GM23338 (cell line): ENCODE measurements around the gene CFAP100. TPM values are rescaled to one million over a fixed set of nuclear protein-coding genes. Genes with fewer than 3 reads are reported as not detected.

ENCODE experiments used
- ATAC-seq: fragments of 200-7000 bp; cut with Tn5 transposase; 3 replicates; pipeline ENCODE4 v1.9.1; 2020
- DNase-seq: peaks from one replicate; pipeline ENCODE4 v3.0.0-alpha.2; 2015; ENCODE audit warnings: low spot score
- H2AFZ ChIP-seq: fragments of 200-600 bp; sonication (generic); 2 replicates; pipeline ENCODE4 v1.8.0; 2016; ENCODE audit warnings: antibody characterized with exemption, mild to moderate bottlenecking, moderate library complexity
- H3F3A ChIP-seq: fragments of 200-600 bp; sonication (generic); replicated peaks from 2 replicates; pipeline ENCODE4 v1.8.0; 2017; ENCODE audit warnings: antibody characterized with exemption, mixed run types, low read depth
- H3K27ac ChIP-seq: fragments of 200-600 bp; sonication (generic); 2 replicates; pipeline ENCODE4 v1.6.1; 2016; ENCODE audit warnings: low read depth
- H3K27me3 ChIP-seq: fragments of 200-600 bp; sonication (generic); 2 replicates; pipeline ENCODE4 v1.8.0; 2016; ENCODE audit warnings: mild to moderate bottlenecking, mixed run types, moderate library complexity; ENCODE audit not compliant: insufficient read depth
- H3K36me3 ChIP-seq: fragments of 200-600 bp; sonication (generic); 2 replicates; pipeline ENCODE4 v1.8.0; 2016; ENCODE audit warnings: mild to moderate bottlenecking; ENCODE audit not compliant: insufficient read depth
- H3K4me1 ChIP-seq: fragments of 200-600 bp; sonication (generic); 2 replicates; pipeline ENCODE4 v1.8.0; 2016; ENCODE audit warnings: mild to moderate bottlenecking, moderate library complexity; ENCODE audit not compliant: insufficient read depth
- H3K4me2 ChIP-seq: fragments of 200-600 bp; sonication (generic); 2 replicates; pipeline ENCODE4 v1.7.1; 2017; ENCODE audit warnings: mixed run types
- H3K4me3 ChIP-seq: fragments of 200-600 bp; sonication (generic); 2 replicates; pipeline ENCODE4 v1.6.1; 2016; ENCODE audit warnings: mixed run types
- H3K79me2 ChIP-seq: fragments of 200-600 bp; sonication (generic); replicated peaks from 2 replicates; pipeline ENCODE4 v1.8.0; 2017; ENCODE audit warnings: mild to moderate bottlenecking; ENCODE audit not compliant: insufficient read depth
- H3K9me2 ChIP-seq: fragments of 200-600 bp; sonication (generic); 2 replicates; pipeline ENCODE4 v1.8.0; 2017; ENCODE audit not compliant: insufficient read depth
- H4K20me1 ChIP-seq: fragments of 200-600 bp; sonication (generic); replicated peaks from 2 replicates; pipeline ENCODE4 v1.8.0; 2017; ENCODE audit warnings: mild to moderate bottlenecking; ENCODE audit not compliant: insufficient read depth
- H3K27ac Mint-ChIP-seq: 2 replicates; pipeline ENCODE4 v1.8.0; 2020; ENCODE audit warnings: inconsistent platforms, mild to moderate bottlenecking, moderate library complexity, mixed read lengths
- H3K27me3 Mint-ChIP-seq: 3 replicates; pipeline ENCODE4 v1.8.0; 2022; ENCODE audit warnings: low read depth, mild to moderate bottlenecking, moderate library complexity, mixed read lengths, inconsistent platforms; ENCODE audit not compliant: insufficient read depth, poor library complexity
- H3K36me3 Mint-ChIP-seq: 3 replicates; pipeline ENCODE4 v1.8.0; 2021; ENCODE audit warnings: low read depth, mild to moderate bottlenecking, inconsistent platforms, moderate library complexity, mixed read lengths
- H3K4me1 Mint-ChIP-seq: 3 replicates; pipeline ENCODE4 v1.8.0; 2020; ENCODE audit warnings: mild to moderate bottlenecking, inconsistent platforms, mixed read lengths
- H3K4me3 Mint-ChIP-seq: 3 replicates; pipeline ENCODE4 v1.8.0; 2021; ENCODE audit warnings: moderate library complexity, mild to moderate bottlenecking, inconsistent platforms, mixed read lengths
- H3K9me3 Mint-ChIP-seq: 3 replicates; pipeline ENCODE4 v1.8.0; 2020; ENCODE audit warnings: moderate library complexity, mild to moderate bottlenecking, inconsistent platforms, mixed read lengths
- CREB1 ChIP-seq: fragments of 250-450 bp; sonication (Bioruptor Pico); IDR thresholded peaks from 2 replicates; pipeline ENCODE4 v1.5.0; 2020; ENCODE audit warnings: low read depth, mild to moderate bottlenecking, moderate library complexity
- CTCF ChIP-seq, 2 experiments: fragments of 200-600 bp in 1 of 2; sonication (generic) in 1 of 2; conservative IDR thresholded peaks; 2 replicates each; pipeline versions ENCODE4 v1.5.1 to v1.6.1; 2016 to 2017; ENCODE audit warnings: antibody characterized with exemption in 2 of 2, low read depth in 2 of 2, mild to moderate bottlenecking in 2 of 2, moderate library complexity in 1 of 2
- ETS1 ChIP-seq: IDR thresholded peaks from 2 replicates; pipeline ENCODE4 v1.6.1; 2016; ENCODE audit warnings: antibody characterized with exemption
- EZH2 ChIP-seq: fragments of 200-600 bp; sonication (generic); IDR thresholded peaks from one replicate; pipeline ENCODE4 v1.8.0; 2017; ENCODE audit warnings: antibody characterized with exemption, mild to moderate bottlenecking, low read depth; ENCODE audit not compliant: unreplicated experiment
- EZH2phosphoT487 ChIP-seq: fragments of 200-600 bp; sonication (generic); IDR thresholded peaks from one replicate; pipeline ENCODE4 v1.8.1; 2018; ENCODE audit warnings: antibody characterized with exemption; ENCODE audit not compliant: unreplicated experiment
- JUNB ChIP-seq: IDR thresholded peaks from one replicate; pipeline ENCODE4 v1.6.1; 2016; ENCODE audit warnings: antibody characterized with exemption; ENCODE audit not compliant: unreplicated experiment
- NANOG ChIP-seq: IDR thresholded peaks from 2 replicates; pipeline ENCODE4 v1.6.1; 2016; ENCODE audit warnings: antibody characterized with exemption, borderline replicate concordance
- POLR2AphosphoS5 ChIP-seq: IDR thresholded peaks from 2 replicates; pipeline ENCODE4 v1.6.1; 2016; ENCODE audit warnings: antibody characterized with exemption, low read depth
- REST ChIP-seq: IDR thresholded peaks from one replicate; pipeline ENCODE4 v1.6.1; 2018; ENCODE audit warnings: antibody characterized with exemption; ENCODE audit not compliant: unreplicated experiment
- STAT1 ChIP-seq: IDR thresholded peaks from one replicate; pipeline ENCODE4 v1.6.1; 2016; ENCODE audit warnings: antibody characterized with exemption; ENCODE audit not compliant: unreplicated experiment
- ZNF114 ChIP-seq: fragments of 250-450 bp; sonication (Bioruptor Pico); IDR thresholded peaks from 2 replicates; pipeline ENCODE4 v1.5.0; 2020; ENCODE audit warnings: mild to moderate bottlenecking, moderate library complexity
- ZNF331 ChIP-seq: fragments of 250-450 bp; sonication (Bioruptor Pico); IDR thresholded peaks from 2 replicates; pipeline ENCODE4 v1.5.0; 2020; ENCODE audit warnings: low read depth, mild to moderate bottlenecking, moderate library complexity
- ZNF462 ChIP-seq: fragments of 250-450 bp; sonication (Bioruptor Pico); IDR thresholded peaks from 2 replicates; pipeline ENCODE4 v1.5.0; 2020; ENCODE audit warnings: mild to moderate bottlenecking, moderate library complexity
- polyA plus RNA-seq: library from polyadenylated mRNA; unstranded; fragments of >200 nt; fragmentation: Nextera tagmentation; extraction: Ambion mirVana; gene quantifications from 2 replicates; pipeline ENCODE4 v1.2.1, GENCODE V29; 2016
- total RNA-seq: library from RNA; depleted of rRNA; stranded (reverse); fragments of >200 nt; shearing (Covaris generic); gene quantifications from 2 replicates; pipeline ENCODE4 v1.2.3, GENCODE V29; 2014

The CFAP100 gene
- total and polyA plus RNA-seq, 2 experiments from 2014 or later: 0.07 TPM; not detected in 1

- H3K4me1 Mint-ChIP-seq: peaks cover 16% of the 10 kb centered on the region
- Histone ChIP-seq H3K4me1 (peaks cover 1% of the 10 kb centered on the region; the same call in 1 of the 2 replicates), H3F3A (no peaks in the 10 kb centered on the region), H3K4me3 (no peak overlapping the region), H3K36me3 (no peaks in the 10 kb centered on the region), H2AFZ (peak overlapping the region; percentile 72; the same call in 1 of the 2 replicates), H3K79me2 (no peaks in the 10 kb centered on the region), H3K27ac (no peak overlapping the region), H3K4me2 (no peak overlapping the region), H4K20me1 (no peaks in the 10 kb centered on the region), H3K27me3 (no peaks in the 10 kb centered on the region), H3K9me2 (no peaks in the 10 kb centered on the region)
- H3K27me3 Mint-ChIP-seq: peaks cover 7% of the 10 kb centered on the region
- ATAC-seq (peak; percentile 19), DNase-seq (peak; percentile 30)
- TF ChIP-seq ZNF331 (no peak), CTCF (conservative IDR thresholded peaks at IDR 0.05; ENCODE audit: low read depth in 2 of 2) (no peak), STAT1 (no peak), REST (no peak), CREB1 (CRISPR knock-in tag) (no peak), POLR2AphosphoS5 (no peak), EZH2phosphoT487 (no peak), ZNF462 (CRISPR knock-in tag) (no peak), ETS1 (no peak), NANOG (no peak), ZNF114 (CRISPR knock-in tag) (no peak), EZH2 (no peak), JUNB (no peak)
- no peak overlapping the region for H3K27ac Mint-ChIP-seq
- H3K9me3 Mint-ChIP-seq: no peaks in the 10 kb centered on the region
- H3K36me3 Mint-ChIP-seq: no peaks in the 10 kb centered on the region
- H3K4me3 Mint-ChIP-seq: no peak overlapping the region
Measured at GRCh38 chr3:126415661-126416591, 21.2 kb downstream of the CFAP100 start.
